NCI-H146 treated with DMSO at 0.1 percent for 48 hours (cell line): ENCODE measurements around the gene SERTAD3.
A peak's percentile ranks its signal among the peaks of the same experiment; 100 is the strongest.

Experiments used
- DNase-seq: peaks from one replicate; lab custom pipeline; 2025; ENCODE audit not compliant: unreplicated experiment; lab: John Stamatoyannopoulos, UW

The SERTAD3 gene

DNA sequence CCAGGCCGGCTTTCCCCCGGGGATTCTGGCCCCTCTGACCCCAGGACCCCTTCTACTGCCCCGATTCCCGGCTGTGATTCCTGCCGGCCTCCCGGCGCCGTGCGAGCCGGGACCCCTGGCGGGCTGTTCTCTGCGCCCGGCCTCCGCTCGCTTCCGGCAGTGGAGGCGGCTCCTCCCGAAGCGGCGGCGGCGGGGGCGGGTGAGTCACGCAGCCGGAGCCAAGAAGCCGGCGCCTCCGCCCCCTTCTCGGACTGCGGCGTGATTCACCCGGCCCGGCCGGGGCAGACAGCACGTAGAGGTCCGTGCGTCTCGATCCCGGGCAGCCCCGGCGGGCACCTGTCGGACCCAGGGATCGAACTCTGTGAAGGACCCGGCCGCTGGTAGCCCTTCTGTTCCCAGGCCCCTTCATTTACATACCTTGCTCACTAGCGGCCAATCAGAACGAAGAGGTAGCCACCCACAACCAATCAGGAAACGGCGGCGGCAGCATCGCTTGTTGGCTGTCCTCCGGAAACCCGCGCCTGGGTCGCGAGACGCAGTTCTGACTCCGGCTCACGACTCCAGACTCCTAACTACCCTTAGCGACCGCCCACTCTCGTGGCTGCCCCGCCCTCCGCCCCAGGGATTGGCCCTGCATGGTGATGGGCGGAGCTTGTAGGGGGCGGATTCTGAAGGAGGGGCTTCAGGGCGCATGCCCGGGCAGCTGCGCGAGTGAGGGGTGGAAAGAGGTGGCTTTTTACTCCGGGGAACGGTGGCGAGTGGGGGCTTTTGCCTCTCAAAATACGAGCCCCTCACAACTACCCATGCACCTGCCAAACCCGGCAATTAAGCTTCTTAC is 18.5 kb downstream of the SERTAD3 start, which contains the start of gene SERTAD1:
TSS of gene SERTAD1 (minus strand) at position 543 of the 838 bp plus-strand sequence. CDS start 2,446 bp downstream, outside the sequence.
- DNase-seq, result peak; percentile 96

DNA sequence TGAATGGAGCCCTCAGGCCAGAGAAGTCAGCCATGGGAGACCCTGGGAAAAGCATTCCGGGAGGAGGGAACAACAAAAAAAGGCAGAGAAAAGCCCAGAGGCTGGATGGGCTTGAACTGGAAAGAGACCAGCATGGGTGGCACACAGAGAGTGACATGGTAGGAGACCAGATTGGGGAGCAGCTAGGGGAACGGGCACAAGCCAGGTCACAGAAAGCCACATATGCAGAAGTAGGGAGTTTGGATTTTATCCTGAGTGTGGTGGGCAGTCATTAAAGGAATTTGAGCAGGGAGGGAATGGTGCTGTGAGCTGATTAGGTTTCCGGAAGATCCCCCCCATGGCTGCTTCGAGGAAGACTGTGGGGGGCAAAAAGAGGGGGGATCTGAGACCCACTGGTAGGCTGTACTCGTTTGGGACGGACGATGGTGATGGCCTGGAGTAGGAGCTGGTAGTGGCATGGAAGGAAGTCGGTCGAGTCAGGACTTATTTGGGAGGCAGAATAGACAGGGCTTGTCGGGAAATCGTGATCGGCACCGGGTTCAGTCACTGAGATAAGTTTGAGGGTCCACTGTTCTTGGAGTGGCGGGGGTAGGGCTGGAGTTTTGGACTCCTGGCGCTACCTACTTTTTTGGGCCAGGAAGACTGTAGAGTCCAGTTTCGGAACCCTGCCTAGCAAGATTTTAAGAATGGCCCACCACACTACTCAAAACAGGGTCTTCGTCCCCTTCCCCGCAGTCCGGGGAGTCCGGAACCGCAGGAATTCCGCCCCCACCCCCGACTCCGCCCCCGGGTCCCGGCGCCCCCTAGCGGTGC is 19.3 kb downstream of the SERTAD3 start:
- DNase-seq, result no peak

DNA sequence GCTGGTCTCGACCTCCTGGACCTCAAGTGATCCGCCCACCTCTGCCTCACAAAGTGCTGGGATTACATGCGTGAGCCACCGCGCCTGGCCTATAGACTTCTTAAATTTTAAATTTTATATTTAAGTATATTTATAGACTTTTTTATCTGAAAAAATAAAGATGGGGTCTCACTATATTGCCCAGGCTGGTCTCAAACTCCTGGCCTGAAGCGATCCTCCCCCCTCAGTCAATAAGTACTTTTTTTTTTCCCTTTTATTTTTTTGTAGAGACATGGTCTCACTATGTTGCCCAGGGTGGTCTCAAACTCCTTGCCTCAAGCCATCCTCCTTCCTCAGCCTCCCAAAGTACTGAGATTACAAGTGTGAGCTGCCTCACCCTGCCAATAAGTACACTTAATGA is 20.2 kb downstream of the SERTAD3 start:
- no peak for DNase-seq

DNA sequence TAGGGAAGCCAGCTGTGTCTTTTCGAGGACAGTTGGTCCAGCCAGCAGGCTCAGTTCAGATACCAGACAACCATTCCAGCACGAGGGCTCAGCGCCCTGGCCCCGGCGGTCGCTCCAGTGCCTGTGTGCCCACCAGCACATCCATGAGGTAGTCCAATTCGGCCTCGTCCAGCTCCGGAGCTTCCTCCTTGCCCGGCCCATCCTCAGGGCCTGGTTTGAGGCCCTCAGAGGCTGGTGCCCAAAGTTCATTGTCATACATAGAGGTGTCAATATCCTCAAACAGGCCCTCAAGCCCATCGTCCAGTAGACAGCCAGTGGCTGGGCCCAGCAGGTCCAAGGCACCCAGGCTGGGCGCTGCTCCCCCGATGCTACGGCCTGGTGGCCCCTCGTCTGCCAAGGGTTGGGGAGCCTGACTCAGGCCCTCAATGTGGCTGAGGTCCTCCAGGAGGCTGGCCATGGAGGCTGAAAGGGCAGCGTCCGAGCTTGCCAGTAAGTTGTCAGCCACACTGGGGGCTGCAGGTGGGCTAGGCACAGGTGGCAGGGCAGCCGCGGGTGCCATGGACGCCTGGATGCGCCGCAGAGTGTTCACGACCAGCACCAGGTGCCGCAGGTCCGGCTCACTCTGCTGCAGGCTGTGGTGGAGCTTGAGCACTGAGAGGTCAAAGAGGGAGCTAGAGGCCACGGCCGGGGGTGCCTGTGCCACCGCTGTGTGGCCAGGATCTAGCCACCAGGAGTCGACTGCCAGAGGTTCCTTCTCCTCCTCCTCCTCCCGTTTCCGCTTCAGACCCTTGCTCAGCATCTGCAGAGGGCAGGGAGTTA is 21.2 kb downstream of the SERTAD3 start:
- DNase-seq, result no peak

DNA sequence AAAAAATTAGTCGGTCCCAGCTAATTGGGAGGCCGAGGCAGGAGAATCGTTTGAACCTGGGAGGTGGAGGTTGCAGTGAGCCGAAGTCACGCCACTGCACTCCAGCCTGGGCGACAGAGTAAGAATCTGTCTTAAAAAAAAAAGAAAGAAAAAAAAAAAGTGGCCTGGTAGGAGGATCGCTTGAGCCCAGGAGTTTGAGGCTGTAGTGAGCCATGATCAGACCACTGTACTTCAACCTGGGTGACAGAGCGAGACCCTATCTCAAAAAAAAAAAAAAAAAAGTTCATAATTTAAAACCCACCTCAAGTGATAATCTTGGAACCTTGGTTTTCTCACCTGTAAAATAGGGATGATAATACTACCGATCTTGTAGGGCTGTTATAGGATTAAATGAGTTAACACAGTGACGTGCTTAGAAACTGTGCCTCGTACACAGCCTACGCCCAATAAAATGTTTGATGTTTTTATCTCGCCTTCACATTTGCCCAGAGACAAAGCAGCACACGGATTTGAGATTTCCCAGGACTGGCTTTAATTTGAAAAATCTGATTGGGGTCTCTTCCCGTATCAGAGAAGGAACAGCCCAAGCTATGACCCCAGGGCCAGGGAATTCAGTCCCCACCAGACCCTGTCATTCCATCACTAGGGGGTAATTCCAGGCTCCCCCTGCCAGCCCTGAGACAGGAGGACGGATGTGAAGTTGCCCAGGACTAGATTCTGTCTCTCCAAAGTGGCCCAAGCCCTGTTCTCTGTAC is 22.0 kb downstream of the SERTAD3 start:
- no peak for DNase-seq

DNA sequence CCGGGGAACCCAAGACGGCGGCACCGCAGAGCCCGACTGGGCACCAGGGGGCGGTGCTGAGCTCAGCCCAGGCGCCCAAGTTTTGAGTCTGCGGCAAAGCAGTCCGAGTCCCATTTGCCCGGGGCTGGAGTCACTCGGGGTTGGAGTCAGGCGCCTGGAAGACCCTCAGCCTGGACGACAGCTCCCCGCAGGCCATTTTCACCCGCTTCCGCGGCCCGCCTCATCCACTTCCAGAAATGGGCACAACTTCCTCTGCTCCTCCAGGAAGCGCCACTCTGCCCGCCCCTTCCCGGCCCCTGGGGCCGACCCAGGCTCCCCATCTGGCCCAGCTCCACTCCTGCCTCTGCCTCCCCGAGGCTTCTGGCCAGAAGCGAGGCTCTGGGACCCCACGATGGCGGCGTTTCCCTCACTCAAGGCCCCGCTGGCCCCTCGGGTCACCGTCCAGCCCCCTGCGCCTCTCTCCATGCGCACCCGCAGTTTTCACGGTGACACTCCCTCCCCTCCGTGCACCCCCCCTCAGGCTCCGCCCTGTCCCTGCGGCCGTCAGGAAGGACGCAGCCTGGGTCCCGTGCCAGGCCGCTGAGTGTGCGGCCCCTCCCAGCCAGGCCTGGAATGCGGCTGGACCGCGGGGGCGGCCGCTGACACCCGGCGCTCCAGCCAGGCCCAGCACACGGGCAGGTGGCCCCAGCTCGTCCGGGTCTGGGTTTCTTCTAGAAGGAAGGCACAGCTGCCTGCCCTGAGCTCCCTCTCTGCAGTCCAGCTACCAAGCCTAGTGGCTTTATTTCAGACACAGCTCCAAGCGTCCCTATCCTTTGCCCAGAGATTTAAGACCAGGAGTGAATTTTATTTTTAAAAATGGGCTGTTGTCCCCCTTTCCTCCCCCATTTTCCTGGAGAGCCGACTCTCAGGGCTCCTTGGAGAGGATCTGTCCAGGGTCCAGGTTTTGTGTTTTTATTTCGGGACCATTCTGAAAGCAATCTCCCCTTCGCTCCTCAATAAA is 23.1 kb downstream of the SERTAD3 start:
- DNase-seq, result peak; percentile 23

DNA sequence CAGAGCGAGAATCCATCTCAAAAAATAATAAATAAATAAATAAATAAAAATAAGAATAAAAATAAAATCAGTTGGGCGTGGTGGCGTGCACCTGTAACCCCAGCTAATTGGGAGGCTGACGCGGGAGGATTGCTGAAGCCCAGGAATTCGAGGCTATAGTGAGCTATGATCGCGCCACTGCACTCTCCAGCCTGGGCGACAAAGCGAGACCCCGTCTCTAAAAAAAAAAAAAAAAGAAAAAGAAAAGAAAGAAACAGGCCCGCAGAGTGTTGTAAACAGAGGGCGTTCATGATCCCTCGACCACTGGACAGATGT is 23.7 kb downstream of the SERTAD3 start:
- DNase-seq, result no peak

DNA sequence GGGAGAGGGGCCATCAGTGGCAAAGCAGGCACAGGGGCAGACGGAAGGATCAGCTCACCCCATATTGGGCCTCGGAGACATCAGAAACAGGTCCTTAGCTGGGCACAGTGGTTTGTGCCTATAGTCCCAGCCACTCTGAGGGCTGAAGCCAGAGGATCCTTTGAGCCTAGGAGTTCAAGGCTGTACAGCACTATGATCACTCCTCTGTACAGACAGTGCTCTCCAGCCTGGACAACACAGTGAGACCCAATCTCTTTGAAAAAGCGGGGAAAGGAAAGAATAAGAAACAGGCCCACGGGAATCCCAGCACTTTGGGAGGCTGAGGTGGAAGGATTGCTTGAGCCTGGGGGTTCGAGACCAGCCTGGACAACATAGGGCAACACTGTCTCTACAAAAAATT is 24.4 kb downstream of the SERTAD3 start:
- DNase-seq, result no peak

DNA sequence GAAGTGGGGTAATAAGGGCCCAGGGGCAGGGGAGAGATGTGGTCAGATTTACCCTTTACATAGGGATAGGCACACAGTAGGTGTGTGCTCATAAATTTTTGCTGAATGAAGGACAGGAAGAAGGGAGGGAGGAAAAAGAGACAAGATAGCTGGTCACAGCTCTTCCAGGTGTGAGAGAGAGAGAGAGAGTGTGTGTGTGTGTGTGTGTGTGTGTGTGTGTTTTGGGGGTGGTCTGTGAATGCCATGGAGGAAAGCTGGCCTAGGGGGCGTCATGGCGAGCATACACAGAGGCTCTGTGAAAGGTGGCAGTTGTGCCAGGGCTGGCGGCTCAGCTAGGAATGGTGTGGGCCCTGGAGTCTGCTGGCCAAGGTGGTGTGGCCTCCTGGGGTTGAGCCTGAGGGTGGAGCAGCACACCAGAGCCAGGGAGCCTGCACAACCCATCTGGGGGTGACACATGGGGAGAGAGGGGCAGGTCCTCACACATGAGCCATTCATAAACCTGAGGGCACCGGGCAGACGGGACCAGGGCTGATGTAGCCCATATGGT is 25.0 kb downstream of the SERTAD3 start:
- DNase-seq, result no peak

DNA sequence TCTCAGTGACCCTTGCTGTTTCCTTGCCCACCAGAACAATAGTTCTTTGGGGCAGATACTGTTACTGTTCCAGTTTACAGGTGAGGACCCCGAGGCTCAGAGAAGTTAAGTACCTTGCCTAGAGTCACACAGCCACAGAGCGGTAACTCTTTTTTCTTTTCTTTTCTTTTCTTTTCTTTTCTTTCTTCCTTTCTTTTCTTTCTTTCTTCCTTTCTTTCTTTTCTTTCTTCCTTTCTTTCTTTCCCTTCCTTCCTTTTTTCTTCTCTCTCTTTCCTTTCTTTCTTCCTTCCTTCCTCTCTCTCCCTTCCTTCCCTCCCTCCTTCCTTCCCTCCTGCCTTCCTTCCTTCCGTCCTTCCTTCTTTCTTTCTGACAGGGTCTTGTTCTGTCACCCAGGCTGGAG is 26.1 kb downstream of the SERTAD3 start:
- DNase-seq, result no peak

DNA sequence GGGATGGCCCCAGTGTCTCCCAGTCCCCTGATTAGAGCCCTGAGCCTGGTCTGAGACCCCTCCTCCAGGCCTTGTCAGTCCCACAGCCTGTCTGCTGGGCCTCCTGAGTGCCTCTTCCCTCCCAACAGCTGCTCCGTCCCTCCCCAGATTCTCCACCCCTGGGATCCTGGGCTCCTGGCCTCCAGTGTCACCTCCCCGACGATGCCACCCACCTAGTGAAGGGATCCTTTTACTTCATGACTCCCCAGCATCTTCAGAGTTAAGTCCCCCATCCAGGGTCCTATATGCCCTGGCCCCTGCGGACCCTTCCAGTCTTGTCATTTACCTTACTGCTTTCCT is 26.5 kb downstream of the SERTAD3 start:
- DNase-seq, result no peak

DNA sequence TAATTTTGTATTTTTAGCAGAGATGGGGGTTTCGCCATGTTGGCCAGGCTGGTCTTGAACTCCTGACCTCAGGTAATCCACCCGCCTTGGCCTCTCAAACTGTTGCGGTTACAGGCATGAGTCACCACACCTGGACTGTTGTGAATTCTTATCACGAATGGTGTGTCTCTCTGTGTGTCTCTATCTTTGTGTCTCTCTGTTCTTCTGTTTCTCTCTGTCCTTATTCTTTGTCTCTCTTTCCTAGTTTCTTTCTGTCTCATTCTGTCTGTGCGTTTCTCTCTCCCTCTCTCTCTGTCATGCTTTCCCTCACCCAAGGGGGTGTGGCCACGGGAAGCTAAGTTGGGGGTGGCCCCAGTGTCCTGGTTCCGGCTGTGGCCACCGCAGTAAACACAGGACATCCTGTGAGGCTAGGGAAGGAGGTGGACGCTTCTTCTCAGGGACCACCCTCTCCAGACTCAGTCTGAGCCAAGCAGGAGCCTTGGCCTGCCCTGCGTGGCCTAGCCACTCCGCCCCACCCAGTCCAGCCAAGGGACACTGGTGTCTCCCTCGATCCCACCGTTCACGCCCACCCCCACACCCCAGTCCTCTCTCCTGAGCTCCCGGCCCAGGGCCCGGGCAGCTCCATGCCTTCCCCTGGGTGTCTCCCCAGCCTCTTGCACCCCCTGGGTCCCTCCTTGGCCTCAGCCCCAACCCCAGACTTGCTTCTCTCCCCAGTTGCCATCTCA is 27.1 kb downstream of the SERTAD3 start:
- DNase-seq, result no peak

DNA sequence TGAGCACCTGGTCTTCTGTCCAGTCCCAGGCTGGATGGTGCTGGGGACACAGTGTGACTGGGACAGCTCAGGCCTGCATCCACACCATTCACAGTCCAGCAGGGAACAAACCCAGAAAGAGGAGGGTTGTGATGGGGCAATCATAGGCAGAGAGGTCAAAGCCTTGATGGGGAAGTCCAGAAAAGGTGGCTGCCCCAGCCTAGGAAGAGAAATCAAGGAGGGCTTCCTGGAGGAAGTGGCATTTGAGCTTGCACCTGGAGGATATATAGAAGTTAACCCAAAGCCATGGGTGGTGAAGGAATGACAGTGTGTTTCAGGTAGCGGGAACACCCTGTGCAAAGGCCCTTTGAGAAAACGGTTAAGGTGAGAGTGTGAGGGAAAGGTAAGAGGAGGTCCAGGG is 28.4 kb downstream of the SERTAD3 start:
- DNase-seq, result no peak

DNA sequence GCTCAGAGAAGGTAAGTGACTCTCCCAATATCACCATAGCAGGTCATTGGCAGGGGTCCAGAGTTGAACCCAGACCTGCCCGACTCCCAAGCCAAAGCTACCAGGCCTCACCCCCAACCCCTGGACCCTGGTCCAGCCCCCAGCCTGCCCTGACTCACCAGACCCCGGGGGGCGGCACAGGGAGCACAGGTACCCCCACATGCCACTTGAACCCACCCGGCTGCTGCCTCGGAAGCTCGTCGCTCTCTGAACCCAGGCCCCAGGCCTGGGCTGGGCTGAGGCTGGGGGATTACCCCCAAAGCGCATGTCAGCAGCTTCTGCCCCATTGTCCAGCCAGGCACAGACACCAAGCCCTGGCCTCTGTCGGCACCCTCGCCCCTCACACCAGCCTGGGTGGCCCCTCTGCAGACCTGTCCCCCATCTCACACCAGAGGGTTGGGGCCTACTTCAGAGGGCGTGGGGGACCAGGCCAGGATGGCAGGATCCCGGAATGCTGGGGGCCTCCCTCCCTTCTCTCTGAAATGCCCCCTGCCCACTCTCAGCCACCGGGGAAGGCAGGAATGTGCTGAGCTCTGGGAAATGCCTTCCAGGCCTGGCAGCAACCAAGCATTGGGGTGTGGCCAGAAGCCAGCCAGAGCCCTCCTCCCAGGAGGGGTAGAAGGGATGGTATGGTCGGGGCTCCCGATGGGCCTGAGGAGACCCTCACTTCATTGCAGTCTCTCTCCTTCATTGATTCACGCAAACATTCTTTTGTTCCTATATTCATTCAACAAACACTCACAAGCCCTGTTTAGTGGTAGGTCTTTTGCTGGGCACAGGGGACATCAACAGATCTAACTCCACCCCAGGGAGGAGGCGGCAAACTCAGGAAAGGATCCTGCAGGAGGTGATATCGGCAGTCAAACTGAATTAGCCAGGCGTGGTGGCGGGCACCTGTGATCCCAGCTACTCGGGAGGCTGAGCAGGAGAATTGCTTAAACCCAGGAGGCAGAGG is 29.3 kb downstream of the SERTAD3 start:
- no peak for DNase-seq

DNA sequence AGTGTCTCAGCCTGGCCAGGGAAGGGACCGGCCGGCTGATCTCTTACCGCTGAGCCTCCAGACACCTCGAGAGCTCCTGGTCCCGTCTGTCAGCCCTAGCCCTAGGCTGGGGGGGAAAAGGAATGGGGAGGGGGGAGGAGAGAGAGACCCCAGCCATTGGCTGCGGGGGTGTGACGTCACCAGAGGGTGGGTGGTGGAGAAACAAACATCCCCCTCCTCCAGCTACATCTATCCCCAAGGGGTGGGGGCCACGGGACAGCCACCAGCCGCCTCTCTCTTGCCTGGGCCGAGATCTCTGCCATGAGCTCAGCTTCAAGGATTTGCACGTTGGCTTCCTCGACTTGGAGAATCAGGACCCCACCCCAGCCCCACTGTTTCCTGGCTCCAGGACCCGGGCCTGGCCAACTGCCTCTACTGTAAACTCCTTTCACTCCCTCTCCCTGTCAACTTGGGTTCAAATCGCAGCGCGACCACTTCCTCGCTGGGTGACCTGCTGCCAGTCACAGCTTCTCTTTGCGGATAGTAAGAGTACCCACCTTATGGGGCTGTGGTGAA is 30.8 kb downstream of the SERTAD3 start, which contains the start of gene PRX:
TSS of gene PRX (minus strand) at position 88 of the 555 bp plus-strand sequence. CDS start 5,446 bp downstream, outside the sequence.
- no peak for DNase-seq

DNA sequence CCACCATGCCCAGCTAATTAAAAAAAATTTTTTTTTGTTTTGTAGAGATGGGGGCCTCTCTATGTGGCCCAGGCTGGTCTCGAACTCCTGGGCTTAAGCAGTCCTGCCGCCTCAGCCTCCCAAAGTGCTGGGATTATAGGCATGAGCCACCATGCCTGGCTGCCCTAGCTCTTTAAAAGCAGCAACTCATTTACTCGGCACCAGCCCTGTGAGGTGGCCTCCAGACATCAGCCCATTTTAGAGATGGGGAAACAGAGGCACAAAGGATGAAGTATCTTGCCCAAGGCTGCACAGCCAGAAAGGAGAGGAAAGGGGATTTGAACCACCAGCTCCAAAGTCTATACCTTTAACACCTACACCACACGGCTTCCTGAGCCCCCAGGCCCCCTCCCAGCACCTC is 31.3 kb downstream of the SERTAD3 start:
- no peak for DNase-seq

DNA sequence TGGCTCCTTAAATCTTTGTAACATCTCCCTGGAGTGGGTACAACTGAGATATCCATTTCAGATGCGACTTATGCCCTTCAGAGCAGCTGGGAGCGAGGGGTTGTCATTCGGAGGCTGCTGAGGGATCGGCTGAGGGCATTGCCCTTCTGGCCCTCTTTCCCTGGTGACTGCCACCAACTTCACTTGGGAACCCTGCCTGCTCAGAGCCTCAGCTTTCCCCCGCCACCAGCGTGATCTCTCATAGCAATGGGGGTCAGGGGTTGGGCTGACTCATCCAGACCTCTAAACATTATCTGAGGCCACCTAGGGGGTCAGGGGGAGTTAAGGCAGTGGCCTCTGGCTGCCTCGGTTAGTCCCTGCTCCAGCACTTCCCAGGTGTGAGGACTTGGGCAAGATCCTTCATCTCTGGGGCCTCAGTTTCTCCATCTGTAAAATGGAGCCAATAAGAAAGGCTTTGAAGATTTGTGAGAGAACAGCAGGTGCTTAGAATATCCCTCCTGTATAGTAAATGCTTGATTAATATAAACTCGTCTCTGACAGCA is 32.1 kb downstream of the SERTAD3 start:
- DNase-seq, result no peak
